Activated T-cell treated with anti-CD3 and anti-CD28 coated beads for 4 hours (primary cell): ENCODE measurements around the gene SNRNP35.
"Not testable (repeated sequence)": the region's sequence is repeated elsewhere in the genome, so short reads cannot be mapped to it uniquely, and the experiment has no call there.

Experiments
- DNase-seq: peaks from one replicate; pipeline ENCODE4 v3.0.0-alpha.2; 2020

The SNRNP35 gene, protein sequence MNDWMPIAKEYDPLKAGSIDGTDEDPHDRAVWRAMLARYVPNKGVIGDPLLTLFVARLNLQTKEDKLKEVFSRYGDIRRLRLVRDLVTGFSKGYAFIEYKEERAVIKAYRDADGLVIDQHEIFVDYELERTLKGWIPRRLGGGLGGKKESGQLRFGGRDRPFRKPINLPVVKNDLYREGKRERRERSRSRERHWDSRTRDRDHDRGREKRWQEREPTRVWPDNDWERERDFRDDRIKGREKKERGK

DNA sequence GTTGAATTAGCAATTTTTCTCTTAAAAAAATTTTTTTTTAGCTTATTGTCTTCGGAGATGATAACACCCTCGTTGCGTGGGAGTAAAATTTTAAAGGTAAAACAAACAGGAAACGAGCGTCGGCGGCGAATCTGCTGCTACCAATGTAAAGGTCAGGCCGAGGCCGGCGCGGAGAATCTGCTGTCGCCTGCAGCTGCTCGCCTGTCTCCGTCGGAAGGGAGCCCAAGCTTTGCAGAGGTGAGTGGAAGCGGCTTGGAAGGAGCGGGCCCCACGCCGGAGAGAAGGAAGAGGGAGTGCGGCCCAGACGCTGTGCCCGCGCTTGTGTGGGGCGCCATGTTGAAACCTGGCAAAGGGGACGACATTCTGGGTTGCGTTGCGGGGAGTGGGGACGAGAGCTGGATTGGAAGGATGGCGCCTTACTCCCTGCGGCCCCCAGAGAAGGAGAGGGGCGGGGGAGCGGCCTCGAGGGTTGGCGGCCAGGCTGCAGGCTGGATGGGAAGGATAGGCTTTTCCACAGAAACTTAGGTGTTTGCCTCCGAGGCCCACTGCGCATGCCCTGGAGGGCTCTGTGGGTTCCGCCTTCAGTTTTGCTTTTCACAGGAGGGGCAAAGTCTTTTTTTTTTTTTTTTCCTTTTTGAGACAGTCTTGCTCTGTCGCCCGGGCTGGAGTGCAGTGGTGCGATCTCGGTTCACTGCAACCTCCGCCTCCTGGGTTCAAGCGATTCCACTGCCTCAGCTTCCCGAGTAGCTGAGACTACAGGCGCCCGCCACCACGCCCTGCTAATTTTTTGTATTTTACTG lies at the start of gene SNRNP35:
SNRNP35 (plus strand) TSS at position 160 of the 800 bp plus-strand sequence. CDS start 7,402 bp downstream, outside the sequence.
- peak; percentile 73 for DNase-seq

DNA sequence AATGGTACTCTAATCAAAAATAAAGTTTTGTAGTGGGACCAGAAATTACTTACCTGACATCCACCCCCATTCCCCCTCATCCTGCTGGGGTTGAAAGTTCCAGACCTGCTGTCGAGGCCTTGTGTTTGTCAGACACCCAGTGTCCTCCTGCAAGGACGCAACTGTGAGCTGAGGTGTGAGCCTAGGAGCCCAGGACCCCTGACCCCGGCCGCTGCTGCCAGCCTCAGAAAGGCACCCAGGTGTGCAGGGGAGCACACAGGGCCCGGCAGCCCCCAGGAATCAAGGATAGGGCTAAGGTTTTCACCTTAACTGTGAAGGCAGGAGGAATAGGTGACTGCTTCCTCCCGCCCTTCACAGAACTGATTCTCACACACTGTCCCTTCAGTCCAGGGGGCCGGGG lies 49.3 kb upstream of the SNRNP35 start:
- not testable (repeated sequence) for DNase-seq

DNA sequence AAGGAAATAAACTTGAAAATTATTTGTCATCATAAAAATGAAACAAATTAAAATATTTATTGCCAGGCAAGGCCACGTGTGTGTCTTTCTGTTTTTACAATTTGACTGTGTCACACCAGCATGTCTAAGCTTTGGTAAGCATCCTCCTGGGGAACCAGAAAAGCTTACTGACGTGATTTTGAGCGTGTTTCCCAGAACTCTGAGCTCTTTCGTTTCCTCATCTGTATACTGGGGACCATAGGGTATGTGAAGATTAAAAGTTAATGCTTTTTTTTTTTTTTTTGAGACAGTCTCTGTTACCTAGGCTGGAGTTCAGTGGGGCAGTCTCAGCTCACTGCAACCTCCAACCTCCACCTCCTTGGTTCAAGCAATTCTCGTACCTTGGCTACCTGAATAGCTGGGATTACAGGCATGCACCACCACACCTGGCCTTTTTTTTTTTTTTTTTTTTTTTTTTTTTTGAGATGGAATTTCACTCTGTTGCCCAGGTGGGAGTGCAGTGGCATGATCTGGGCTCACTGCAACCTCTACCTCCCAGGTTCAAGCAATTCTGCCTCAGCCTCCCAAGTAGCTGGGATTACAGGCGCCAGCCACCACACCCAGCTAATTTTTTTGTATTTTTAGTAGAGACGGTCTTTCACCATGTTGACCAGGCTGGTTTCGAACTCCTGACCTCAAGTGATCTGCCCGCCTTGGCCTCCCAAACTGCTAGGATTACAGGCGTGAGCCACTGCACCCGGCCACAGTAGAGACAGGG lies 48.5 kb upstream of the SNRNP35 start:
- DNase-seq, result not testable (repeated sequence)

DNA sequence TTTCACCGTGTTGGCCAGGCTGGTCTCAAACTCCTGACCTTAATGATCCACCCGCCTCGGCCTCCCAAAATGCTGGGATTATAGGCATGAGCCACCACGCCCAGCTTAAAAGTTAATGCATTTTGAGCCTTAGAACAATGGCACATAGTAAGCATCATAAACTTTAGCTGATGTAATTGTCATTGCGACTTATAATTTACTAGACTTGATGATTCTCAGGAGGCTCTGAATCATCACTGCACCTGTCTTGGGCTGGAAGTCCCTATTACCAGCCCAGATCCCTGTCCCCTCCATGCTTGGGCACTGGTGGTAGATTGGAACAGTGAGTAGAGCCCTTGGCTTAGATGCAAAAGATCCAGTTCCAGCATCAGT lies 47.9 kb upstream of the SNRNP35 start:
- DNase-seq, result no peak

DNA sequence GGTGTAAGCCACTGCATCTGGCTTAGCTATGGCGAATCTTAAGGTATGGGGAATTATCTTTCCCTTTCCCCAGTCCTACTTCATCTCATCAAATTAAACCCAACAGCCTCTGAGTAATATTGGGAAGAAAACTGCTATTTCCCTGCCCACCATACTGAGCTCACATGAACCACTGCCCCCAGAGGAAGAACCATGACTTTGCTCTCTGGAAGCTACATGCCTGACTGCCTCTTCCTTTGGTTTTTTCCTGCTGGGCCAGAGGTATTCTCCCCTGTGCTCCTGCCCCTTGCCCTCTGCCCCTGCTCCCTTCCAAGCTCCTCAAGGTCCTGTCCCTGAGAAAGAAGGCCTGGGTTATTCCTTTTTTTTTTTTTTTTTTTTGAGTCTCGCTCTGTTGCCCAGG lies 36.6 kb upstream of the SNRNP35 start:
- DNase-seq, result no peak

DNA sequence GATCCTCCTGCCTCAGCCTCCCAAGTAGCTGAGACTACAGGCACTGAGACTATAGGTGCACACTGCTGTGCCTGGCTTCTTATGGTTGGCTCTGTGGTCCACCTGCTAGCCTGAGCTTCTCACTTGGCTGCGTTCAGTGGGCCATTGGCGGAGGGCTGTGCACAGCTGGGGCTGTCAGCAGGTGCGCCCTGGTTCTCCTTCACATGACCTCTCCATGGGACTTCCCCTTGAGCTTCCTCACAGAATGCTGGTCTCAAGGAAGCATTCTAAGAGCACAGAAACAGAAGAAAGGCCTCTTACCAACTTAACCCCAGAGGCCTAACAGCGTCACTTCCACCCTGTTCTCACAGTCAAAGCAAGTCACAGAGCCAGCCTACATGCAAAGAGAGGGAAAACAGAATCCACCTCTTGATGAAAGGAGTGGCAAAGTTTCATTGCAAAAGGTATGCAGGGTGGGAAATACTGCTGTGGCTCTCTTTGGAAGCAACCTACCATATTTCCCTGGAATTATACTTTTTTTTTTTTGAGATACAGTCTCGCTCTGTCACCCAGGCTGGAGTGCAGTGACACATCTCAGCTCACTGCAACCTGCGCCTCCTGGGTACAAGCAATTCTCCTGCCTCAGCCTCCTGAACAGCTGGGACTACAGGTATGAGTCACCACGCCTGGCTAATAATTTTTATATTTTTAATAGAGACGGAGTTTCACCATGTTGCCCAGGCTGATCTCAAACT lies 30.7 kb upstream of the SNRNP35 start:
- DNase-seq, result no peak

DNA sequence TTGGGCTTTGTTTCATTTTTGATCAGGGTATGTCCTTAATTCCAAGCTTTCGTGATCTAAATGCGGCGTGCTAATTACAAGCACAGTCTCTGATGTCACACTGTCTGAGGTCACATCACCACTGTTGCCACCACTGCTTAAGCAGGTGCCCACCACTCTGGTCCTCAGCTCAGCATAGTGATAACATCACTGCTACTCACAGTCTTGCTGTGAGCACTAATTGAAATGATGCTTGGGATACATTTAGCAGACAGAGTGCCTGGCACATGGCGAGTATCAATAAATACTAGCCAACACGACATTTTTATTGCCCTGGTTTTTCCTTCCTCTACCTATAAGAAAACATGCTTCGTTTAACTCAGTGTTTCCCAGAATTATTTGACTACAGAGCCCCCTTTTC lies 29.3 kb upstream of the SNRNP35 start:
- no peak for DNase-seq

DNA sequence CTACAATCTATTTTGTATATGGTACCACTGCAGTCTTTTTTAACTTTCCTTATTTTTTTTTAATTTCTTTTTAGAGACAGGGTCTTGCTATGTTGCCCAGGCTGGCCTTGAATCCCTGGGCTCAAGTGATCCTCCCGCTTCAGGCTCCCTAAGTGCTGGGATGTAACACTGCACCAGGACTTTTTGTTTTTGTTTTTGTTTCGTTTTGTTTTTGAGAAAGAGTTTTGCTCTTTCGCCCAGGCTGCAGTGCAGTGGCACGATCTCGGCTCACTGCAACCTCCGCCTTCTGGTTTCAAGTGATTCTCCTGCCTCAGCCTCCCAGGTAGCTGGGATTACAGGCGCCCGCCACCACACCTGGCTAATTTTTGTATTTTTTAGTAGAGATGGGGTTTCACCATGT lies 28.8 kb upstream of the SNRNP35 start:
- DNase-seq, result not testable (repeated sequence)

DNA sequence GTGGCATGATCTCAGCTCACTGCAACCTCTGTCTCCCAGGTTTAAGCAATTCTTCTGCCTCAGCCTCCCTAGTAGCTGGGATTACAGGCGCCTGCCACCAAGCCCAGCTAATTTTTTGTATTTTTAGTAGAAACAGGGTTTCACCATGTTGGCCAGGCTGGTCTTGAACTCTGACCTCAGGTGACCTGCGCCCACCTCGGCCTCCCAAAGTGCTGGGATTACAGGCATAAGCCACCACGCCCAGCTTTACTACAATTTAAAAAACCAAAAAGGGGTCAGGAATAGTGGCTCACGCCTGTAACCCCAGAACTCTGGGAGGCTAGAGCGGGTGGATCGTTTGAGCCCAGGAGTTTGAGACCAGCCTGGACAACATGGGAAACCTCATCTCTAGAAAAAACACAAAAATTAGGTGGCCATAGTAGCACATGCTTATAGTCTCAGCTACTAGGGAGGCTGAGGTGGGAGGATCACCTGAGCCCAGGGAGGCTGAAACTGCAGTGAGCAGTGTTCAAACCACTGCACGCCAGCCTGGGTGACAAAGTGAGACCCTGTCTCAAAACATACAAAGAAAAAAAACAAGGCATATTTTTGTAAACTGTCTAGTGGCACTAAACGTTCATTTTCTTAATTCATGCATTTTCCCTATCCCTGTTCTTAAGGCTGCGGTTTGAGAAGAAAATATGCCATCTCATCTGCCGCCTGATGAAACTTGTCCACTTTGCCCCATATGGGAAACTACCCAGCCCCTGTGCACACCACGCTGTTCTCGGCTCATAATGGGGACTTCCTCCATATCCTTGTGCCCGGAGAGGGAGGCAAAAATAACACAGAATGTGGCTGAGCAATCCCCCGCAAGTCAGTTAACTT lies 25.8 kb upstream of the SNRNP35 start:
- DNase-seq, result not testable (repeated sequence)

DNA sequence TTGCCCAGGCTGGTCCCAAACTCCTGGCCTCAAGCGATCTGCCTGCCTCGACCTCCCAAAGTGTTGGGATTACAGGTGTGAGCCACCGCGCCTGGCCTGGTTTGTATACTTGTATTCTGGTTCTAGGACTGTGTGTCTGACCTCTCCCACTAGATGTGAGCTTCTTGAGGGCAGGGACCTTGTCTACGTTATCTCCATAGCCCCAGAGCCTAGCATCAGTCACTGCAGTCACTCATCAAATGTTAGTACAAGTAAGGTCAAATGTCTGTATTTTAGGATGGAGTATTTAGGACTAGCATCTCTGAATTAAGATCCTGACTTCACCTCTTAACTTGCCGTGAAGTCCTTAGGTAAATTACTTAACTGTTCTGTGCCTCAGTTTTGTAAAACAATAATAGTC lies 24.3 kb upstream of the SNRNP35 start:
- no peak for DNase-seq

DNA sequence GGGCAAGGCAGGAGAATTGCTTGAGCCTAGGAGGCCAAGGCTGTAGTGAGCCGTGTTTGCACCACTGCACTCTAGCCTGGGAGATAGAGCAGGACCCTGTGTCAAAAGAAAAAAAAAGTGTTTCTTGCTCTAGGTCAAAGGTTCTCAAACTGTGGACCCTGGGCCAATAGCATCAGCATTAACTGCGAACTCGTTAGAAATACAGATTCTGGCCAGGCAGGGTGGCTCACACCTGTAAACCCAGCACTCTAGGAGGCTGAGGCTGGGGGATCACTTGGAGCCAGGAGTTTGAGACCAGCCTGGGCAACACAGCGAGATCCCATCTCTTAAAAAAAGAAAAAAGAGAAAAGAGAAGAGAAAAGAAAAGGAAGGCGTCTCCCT lies 22.3 kb upstream of the SNRNP35 start:
- no peak for DNase-seq

DNA sequence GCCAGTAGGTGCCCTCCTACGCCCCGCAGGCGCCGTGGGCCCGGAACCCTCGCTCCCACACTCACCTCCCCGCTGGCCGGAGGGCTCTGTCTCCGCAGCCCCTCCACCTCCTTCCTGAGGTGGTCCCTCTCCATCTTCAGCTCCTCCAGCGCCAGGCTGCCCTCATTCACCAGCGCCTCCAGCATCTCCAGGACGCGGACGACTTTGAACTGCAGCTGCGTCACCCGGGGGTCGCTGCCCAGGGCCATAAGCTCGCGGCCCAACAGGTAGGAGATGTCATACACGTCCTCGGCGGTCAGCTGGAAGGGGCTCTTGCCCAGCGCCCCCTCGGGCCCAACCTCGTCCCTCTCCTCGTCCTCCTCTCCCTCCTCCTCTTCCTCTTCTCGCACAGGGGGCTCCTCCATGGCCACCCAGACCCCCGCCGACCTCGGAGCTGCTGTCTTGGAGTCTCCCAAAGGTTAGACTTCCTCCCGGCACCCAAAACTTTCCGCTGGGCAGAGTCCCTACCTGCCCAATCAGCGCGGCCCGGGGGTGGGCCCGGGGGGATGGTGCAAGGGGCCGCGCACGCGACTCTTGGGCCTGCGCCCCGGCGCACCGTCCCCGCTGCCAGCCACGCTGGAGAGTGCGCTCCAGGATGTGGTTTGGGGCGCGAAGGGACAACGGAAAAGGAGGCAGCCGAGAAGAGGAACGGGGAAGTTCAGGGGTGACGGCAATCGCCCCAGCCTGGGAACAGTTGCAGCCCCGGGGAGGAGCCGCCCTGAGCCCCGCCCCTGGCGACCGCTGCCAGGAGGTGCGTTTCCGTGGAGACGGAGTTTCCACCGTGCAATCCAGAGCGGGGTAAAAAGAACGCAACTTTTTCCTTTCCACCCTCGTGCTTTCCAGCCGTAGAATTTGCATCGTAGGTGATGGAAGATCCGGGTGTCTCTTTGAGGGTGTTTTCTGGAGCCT lies 21.6 kb upstream of the SNRNP35 start, which contains the start of gene RILPL2:
RILPL2 (minus strand) TSS at position 668 of the 948 bp plus-strand sequence; CDS start at position 404, 264 bp downstream.
- peak; percentile 88 for DNase-seq

DNA sequence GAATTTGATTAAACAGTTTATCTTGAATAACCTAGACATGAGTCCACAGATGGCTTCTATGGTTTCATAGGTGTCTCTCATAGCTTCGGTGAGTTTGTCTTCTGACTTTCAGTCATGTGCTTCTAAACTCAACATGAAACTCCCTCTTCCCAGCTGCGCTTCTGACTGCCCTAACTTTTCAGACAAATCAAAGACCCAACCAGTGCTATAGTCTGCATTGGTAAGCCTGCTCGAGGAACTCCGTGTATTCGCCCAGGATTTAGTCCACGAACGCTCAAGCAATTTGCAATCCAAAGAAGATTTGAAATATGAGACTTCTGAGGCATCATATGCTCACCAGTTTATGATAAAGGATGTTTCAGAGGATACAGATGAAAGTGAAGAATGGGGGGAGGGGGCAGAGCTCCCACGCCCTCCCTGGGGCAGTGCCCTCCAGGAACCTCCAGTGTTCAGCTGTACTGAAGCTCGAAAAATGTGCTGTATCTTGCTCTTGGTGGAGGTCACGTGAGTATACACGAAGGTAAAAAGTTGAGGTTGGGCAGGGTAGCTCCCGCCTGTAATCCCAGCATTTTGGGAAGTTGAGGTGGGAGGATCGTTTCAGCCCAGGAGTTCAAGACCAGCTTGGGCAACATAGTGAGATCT lies 16.3 kb upstream of the SNRNP35 start:
- no peak for DNase-seq

DNA sequence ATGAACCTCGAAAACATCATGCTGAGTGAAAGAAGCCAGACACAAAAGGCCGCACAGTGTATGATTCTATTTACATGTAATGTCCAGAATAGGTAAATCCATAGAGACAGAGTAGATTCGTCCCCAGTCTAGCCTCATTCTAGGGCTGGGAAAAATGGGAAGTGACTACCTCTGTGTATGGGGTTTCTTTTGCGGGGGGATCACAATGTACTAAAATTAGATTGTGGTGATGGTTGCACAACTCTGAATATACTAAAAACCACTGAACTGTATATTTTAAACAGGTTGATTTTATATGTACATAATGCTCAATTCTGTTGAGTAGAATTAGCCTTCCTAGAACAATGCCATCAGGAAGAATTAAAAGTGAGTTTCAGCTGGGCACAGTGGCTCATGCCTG lies 15.2 kb upstream of the SNRNP35 start:
- no peak for DNase-seq

DNA sequence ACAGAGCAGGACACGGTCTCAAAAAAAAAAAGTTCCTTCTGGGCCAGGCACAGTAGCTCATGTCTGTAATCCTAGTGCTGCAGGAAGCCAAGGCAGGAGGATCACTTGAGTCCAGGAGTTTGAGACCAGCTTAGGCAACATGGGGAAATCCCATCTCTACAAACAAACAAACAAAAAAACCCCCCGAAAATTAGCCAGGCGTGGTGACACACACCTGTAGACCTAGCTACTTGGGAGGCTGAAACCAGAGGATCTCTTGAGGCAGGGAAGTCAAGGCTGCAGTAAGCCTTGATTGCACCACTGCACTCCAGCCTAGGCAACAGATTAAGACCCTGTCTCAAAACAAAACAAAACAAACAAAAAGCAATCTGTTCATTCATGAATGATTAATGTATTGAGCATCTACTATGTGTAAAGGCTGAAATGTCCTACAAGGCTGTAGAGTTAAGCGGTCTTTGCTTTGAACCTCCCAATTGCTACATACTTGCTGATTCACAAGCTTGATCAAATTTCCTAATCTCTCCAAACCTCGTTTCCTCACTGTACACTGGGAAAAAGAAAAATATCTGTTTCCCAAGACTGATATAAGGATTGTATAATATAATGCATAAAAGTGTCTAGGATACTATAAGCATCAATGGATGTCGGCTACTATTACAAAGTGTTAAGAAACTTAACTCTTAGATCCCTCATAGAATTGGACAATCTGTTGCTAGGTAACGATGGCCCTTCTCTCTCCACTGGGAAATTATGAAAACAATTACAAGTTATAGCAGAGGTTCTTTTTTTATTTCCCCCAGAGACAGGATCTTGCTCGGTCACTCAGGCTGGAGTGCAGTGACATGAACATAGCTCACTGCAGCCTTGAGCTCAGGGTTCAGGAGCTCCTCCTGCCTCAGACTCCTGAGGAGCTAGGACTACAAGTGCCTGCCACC lies 13.6 kb upstream of the SNRNP35 start:
- no peak for DNase-seq

DNA sequence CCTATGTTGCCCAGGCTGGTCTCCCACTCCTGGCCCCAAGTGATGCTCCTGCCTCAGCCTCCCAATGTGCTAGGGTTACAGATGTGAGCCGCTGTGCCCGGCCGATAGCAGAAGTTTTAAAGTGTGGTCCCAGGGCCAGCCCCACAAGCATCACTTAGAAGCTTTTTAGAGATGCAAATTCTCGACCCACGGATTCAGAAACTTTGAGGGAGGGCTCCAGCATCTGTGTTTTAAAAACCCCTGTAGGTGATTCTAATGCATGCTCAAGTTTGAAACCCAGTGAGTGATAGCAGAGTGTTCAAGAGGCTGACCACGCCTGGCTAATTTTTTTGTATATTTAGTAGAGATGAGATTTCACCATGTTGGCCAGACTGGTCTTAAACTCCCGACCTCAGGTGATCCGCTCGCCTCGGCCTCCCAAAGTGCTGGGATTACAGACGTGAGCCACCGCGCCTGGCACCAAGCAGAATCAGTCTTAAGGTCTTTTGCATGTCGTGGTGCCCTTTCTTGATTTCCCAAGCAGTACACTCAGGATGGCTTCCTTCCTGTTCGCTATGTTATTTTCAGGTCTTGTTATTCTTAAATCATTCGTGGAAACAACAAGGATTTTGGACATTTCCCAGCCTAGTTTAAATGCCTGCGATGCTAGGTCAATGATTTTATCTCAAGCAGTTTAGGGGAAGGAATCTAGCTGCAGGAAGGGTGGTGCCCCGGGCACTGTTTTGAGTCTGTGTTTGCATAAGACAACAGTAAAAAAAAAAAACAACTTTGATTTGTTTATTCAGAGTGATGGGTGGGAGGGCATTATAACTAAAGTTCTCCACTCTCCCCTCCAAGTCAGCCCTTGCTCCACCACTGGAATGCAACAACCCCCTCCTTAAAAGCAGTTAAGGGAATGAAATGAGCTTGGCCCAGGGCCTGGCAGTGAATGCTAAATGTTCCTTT lies 12.3 kb upstream of the SNRNP35 start:
- no peak for DNase-seq

DNA sequence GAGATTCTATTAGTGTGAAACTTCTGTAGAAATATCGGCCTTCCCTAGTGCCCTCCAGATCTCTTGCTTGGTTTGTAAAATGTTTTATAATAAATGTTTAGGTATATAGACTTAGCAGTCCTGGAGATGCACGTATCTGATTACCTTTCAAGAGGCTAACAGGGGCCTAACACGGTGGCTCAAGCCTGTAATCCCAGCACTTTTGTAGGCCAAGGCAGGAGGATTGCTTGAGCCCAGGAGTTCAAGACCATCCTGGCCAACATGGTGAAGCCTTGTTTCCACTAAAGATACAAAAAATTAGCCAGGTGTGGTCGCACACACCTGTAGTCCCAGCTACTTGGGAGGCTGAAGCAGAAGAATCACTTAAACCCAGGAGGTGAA lies 11.6 kb upstream of the SNRNP35 start:
- DNase-seq, result no peak

DNA sequence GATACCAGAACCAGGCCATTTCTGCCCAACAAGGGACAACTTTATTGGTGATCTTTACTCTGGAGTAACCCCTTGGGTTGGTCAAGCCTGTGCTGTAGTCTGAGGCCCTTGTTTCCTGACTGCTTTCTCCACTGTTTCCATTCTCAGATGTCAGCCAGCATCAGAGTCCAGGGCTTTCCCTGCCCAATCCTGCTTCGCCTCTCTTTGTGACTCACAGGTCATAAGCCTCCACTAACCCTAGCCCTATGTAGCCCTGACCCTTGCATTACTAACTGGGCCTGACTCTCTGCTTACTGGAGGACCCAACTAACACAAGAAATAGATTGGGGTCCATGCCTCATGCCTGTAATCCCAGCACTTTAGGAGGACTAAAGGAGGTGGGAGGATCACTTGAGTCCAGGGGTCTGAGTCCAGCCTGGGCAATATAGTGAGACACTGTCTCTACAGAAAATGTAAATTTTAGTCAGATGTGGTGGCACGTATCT lies 8.6 kb upstream of the SNRNP35 start:
- DNase-seq, result no peak
